GM12878 (cell line): ENCODE results near the gene STRN4. TPM values are rescaled to one million over a fixed set of nuclear protein-coding genes. Genes with fewer than 3 reads are reported as not detected.

ENCODE experiments used
- BHLHE40 ChIP-seq, 2 experiments: fragments of 450-650 bp in 1 of 2; IDR thresholded peaks; 2 replicates each; pipeline ENCODE4 v1.6.1; 2011 to 2017; ENCODE audit warnings: low read depth in 2 of 2, borderline replicate concordance in 1 of 2, improper control_type of control experiment in 1 of 2, low read length in 1 of 2, mild to moderate bottlenecking in 1 of 2
- BMI1 ChIP-seq: fragments of 450-650 bp; IDR thresholded peaks from 2 replicates; pipeline ENCODE4 v1.6.1; 2016; ENCODE audit warnings: mild to moderate bottlenecking, moderate library complexity, borderline replicate concordance
- GATAD2B ChIP-seq: fragments of 450-650 bp; conservative IDR thresholded peaks from 2 replicates; pipeline ENCODE4 v1.6.1; 2017; ENCODE audit warnings: low read depth, mild to moderate bottlenecking, moderate library complexity
- NR2C2 ChIP-seq: IDR thresholded peaks from 2 replicates; pipeline ENCODE4 v1.6.1; 2011; ENCODE audit warnings: borderline replicate concordance, low read depth; ENCODE audit not compliant: control insufficient read depth, insufficient read length
- RUNX3 ChIP-seq: IDR thresholded peaks from 2 replicates; pipeline ENCODE4 v1.6.1; 2012; ENCODE audit warnings: low read length, inconsistent platforms
- SMARCA5 ChIP-seq: fragments of 450-650 bp; IDR thresholded peaks from 2 replicates; pipeline ENCODE4 v1.6.1; 2017; ENCODE audit warnings: mild to moderate bottlenecking
- polyA plus RNA-seq, 11 experiments: library from polyadenylated mRNA; depleted of rRNA in 4 of 11; unstranded in 6 of 11; stranded (reverse) in 5 of 11; fragments of >200 nt; fragmentation: Nextera tagmentation in 4 of 11; fragmentation: Illumina TruSeq in 1 of 11; extraction: Ambion mirVana in 4 of 11; extraction: Trizol in 1 of 11; gene quantifications; 1 replicate in 1 of 11; 2 replicates in 10 of 11; pipeline versions ENCODE4 v1.2.1 to v1.2.3, GENCODE V29; 2011 to 2016; ENCODE audit warnings: inconsistent platforms in 2 of 11, missing spikeins in 2 of 11, low read depth in 1 of 11
- total RNA-seq, 4 experiments: library from RNA; depleted of rRNA in 3 of 4; stranded (reverse); fragments of >200 nt in 3 of 4; fragmentation: Illumina TruSeq in 1 of 4; extraction: Trizol in 1 of 4; gene quantifications; 2 replicates each; pipeline versions ENCODE4 v1.2.1 to v1.2.3, GENCODE V29; 2013 to 2021
- TF ChIP-seq, protein P1 (sequence below): IDR thresholded peaks from 2 replicates; pipeline ENCODE4 v1.6.1; 2012; ENCODE audit warnings: low read depth, low read length, improper control_type of control experiment
- TF ChIP-seq, protein P2 (sequence below): fragments of 450-650 bp; conservative IDR thresholded peaks from 2 replicates; pipeline ENCODE4 v1.6.1; 2017; ENCODE audit warnings: mild to moderate bottlenecking, moderate library complexity

The STRN4 gene
- total and polyA plus RNA-seq, 10 of the 15 experiments (the other 5 are each of a cell fraction or from before 2014, with no cell fraction given), result 0.42 to 62.8 (median 22.5) TPM

DNA sequence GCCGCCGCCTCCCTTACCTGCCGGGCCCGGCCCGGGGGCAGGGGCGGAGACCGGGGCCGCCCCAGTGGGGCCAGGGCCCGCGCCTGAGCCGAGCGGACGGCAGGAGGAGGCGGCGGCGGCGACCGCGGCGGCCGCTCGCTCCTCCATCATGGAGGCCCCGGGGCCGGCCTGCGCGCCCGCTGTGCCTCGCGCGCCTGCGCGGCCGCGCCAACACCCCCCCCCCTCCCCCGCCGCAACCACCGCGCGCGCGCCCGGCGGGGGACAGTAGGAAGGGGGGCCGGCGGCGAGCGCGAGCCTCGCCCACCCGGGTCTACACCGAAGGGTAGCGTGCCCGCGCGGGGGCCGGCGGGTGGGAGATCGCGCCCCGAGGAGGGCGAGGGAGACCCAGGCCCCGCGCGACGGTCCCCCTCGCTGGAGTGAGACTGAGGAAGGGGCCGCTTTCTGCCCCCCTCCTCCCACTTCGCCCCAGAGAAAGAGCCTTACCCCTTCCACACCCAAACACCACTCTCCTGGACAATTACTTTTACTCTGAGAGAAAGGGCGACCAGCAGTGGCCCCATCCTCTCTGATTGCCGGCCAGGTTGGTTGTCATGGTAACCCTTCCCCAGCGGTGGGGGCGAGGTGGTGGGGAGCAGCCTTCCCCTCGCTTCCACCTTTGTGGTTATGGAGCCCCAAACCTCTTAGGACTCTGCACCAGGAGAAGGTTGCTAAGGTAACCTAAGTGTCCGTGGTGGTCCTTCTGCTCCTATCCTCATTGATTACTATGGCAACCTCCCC is at the start of gene STRN4 (continued):
- TF ChIP-seq NR2C2 (no peak), BMI1 (peak; percentile 96), BHLHE40 (IDR thresholded peaks at IDR 0.05; ENCODE audit: borderline replicate concordance in 1 of 2, low read depth in 2 of 2, low read length in 1 of 2) (peak in 1 of 2 experiments; percentile 29; a peak in 2 of 4 replicates), RUNX3 (peak; percentile 1; the same call in 1 of the 2 replicates), GATAD2B (peak; percentile 69), SMARCA5 (peak; percentile 65)
- TF ChIP-seq, protein P1, sequence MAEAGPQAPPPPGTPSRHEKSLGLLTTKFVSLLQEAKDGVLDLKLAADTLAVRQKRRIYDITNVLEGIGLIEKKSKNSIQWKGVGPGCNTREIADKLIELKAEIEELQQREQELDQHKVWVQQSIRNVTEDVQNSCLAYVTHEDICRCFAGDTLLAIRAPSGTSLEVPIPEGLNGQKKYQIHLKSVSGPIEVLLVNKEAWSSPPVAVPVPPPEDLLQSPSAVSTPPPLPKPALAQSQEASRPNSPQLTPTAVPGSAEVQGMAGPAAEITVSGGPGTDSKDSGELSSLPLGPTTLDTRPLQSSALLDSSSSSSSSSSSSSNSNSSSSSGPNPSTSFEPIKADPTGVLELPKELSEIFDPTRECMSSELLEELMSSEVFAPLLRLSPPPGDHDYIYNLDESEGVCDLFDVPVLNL, result no peak
- TF ChIP-seq, protein P2, sequence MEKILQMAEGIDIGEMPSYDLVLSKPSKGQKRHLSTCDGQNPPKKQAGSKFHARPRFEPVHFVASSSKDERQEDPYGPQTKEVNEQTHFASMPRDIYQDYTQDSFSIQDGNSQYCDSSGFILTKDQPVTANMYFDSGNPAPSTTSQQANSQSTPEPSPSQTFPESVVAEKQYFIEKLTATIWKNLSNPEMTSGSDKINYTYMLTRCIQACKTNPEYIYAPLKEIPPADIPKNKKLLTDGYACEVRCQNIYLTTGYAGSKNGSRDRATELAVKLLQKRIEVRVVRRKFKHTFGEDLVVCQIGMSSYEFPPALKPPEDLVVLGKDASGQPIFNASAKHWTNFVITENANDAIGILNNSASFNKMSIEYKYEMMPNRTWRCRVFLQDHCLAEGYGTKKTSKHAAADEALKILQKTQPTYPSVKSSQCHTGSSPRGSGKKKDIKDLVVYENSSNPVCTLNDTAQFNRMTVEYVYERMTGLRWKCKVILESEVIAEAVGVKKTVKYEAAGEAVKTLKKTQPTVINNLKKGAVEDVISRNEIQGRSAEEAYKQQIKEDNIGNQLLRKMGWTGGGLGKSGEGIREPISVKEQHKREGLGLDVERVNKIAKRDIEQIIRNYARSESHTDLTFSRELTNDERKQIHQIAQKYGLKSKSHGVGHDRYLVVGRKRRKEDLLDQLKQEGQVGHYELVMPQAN, result 0 out of 2 replicates have a peak, but pooled peaks have one; percentile 1
